HuH-7.5 (cell line): ENCODE measurements around the gene IRF5.

ENCODE experiments used
- DNase-seq: peaks from one replicate; pipeline ENCODE4 v3.0.0; 2011; ENCODE audit warnings: low spot score

IRF5 gene

DNA sequence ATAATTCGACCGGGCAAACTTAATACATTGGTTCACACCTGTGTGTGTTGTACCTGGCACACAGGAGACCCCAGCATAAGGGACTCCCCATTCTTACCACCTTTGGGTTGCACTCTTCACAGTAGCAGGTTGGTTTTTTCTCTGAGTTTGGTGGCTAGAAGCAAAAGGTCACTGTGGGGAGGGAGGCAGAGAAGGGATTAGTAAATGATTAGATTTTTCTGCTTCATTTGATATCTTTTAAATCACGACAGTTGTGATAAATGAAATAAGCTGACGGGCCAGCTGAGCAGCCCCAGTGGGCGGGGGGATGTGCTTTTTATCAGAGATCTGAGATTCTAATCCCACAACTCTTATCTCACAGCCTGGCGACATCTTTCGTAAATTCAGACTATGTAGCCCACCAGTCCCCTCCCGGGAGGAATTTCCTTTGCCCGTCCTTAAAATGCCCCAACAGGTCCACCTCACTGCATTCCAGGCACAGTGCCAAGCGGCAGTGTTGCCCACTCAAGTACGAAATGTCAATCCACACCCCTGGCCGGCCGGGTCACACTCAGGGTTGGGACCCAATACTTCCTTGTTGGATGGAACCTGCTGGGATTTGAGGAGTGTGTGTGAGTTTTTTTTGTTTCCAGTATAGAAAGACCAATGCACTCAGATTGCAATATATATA is 16.7 kb upstream of the IRF5 start:
- no peak for DNase-seq

DNA sequence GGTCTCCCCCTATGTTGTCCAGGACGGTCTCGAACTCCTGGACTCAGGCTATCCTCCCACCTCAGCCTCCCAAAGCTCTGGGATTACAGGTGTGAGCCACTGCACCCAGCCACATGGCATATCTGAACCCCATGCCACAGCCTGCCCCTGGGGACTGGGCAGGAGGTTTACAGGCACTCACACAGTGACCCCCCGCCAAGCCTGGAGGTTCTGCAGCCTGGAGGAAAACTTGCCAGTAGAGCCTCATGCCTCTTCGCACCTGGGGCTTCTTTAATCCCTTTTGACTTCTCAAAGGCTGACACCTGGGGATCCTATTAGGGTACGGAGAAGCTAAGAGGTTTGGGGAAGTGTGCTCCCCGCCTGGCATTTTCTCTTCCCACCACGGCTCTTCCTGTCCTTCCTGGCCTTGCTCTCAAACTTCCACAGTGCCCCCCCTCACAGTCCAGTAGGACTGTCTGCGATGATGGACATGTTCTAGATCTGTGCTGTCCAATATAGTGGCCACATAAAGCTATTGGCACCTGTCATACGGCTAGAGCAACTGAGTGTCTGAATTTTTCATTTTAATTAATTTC is 15.8 kb upstream of the IRF5 start:
- DNase-seq, result no peak

DNA sequence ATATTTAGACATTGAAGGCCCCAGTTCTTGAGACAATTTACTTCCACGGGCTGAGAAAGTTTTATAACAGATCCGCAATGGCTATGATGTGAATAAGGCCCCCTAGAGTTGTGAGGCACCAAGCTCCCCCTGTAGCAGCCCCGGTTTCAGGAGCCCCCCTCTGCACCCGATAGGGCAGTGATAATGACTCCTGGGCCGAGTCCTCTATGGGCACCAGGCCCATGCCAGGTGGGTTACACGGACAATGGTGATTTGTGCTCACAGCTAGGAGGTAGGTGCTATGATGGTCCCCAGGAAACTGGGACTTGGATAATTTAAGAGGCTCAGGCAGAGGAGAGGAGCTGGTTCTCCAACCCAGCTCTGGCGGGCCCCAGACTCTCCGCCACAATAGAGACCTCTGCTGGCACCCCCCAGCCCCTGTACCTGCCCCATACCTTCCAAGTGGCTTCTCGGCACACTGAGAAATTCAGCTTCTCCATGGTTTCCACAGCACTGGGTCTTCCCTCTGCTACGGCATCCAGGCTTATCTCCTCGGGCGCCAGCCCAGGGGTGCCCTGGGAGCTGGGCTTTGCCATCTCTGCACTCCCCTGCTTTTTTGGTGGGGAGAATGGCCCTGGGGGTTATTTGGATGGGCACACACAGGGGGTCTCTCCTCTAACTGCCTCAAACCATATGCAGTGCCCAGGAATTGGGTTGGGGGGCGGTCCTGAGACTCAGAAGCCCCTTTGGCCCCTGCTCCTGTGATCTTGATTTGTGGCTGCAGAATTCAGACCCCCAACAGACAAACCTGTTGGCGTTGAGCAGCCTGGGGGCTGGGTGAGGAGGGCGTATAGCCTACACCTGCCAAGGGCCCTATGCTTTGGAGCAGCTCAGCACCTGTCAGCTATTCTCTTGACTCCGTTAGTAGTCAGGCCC is 15.0 kb upstream of the IRF5 start:
- no peak for DNase-seq

DNA sequence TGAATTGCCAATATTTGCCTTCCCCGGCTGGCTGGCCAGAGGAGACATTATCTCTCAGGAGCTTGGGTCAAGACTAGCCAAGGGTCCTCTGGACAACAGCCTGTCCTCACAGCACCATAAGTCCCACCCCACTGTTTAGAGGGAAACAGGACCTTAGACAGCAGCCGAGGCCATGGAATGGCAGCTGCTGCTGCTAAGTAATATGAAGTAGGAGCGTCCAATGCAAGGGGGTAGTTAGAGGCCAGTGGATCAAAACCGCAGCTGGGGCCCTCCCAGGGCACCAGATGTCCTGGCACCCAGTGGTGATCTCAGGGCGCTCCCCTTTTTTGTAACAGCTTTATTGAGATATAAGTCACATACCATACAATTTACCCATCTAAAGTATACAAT is 14.3 kb upstream of the IRF5 start:
- DNase-seq, result no peak

DNA sequence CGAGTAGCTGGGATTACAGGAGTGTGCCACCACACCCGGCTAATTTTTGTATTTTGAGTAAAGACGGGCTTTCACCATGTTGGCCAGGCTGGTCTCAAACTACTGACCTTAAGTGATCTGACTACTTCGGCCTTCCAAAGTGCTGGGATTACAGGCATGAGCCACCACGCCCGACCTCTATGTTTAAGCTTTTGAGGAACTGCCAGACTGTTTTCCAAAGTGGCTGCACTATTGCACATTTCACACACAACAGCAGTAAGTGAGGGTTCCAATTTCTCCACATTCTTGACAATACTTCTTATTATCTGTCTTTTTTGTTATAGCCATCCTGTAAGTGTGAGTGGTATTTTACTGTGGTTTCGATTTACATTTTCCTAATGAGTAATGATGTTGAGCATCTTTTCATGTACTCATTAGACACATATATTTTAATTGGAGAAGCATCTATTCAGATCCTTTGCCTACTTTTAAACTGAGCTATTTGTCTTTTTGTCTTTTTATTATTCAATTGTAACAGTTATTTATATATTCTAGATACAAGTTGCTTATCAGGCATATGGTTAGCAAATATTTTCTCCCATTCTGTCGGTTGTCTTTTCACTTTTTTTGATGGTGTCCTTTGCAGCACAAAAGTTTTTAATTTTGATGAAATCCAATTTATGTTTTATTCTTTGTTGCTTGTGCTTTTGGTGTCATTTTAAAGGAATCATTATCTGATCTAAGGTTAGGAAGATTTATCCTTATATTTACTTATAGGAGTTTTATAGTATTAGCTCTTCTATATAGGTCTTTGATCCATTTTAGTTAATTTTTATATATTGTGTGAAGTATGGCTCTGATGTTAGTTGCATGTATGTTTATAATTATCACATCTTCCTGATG is 12.8 kb upstream of the IRF5 start:
- no peak for DNase-seq

DNA sequence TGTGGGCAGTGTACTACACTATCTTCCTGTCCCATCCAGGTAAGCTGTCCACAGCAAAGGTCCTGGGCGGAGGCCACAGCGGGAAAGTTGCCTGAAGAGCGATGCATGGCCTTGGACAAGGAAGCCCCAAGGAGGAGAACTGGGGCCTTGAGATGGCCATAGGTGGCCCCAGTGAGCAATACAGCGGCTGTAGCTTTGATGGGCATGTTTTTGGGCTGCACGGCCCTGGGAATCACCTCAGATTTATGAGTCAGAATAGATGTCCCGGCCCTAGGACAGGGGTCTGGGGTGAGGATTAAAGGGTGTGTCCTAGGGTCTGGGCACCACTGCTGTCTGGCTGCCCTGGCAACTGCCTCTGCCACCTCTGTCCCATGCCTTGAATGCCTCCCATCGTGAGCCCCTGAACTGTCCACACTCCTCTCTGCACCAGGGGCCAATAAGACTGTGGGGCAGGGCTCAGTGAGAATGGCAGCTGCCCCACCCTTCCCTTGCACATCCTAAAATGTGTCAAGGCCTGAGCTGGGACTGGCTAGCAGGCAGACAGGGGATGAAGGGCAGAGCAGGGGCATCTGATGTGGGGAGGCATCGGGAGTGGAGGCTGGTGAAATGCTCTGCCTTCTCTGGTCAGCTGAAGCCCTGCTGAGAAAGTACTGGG is 9.4 kb upstream of the IRF5 start:
- DNase-seq, result no peak

DNA sequence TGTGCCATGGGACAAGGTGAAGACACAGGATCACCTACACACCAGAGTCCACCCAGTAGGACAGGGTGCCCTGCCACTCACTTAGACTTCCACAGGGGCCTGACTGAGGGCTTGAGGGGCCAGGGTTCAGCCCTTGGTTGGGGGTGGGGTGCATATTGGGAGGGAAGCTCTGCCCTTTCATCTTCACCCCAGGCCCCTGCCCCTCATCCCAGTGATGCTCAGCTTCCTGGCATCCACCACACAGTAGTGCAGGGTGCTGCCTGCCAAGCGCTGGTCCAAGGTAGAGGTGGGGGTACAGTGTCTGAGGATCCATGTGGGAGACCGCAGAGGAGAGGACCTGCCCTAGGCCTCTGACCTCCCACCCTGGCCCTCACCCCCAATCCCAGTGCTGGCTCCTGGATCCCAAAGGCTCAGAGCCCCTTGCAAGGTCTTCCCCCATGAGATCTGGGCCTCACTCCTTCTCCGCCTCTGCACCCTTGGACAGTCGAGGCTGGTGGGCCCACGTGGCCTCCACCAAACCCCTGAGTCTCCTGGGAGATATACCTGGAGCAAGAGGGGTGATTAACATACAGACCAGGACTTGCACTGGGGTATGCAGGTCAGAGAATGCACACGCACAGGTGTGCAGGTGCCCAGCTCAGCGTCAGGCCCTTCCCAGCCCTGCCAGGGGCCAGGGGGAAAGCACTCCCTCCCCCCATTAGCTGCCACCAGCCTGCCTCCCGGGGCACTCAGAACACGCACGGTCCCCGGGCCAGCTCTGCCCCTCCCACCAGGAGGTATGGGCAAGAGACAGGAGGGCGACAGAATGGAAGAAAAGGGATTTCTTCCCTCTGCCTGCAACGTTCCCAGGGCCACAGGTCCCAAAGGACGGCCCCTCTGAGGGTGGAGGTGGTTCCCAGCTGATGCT is 8.6 kb upstream of the IRF5 start:
- no peak for DNase-seq

DNA sequence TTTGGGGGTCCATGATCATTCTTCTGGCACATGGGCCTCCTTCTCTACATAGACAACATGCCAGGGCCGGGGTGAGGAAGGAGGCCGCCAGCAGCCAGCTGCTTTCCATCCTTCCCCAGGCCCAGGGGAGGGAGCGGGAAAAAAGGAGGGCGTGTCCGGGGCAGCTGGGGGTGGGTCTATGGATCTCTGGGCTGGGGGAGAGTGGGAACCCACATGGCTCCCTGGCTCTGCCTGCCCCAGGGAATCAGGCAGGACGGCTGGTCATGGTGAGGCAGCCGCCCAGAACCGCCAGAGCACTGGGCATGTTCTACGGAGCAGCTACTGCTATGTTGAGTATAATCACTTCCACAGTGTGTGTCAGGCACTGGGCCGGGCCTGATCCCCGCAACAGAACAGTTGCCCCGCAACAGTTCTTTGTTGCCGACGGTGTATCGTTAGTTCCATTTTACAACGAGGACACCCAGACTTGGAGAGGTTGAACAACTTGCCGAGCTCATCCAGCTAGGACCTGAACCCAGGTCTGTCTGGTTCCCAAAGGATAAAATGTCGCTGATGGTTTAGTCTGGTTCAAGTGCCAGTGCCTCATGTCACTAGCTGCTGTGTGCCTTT is 6.4 kb upstream of the IRF5 start:
- DNase-seq, result no peak

DNA sequence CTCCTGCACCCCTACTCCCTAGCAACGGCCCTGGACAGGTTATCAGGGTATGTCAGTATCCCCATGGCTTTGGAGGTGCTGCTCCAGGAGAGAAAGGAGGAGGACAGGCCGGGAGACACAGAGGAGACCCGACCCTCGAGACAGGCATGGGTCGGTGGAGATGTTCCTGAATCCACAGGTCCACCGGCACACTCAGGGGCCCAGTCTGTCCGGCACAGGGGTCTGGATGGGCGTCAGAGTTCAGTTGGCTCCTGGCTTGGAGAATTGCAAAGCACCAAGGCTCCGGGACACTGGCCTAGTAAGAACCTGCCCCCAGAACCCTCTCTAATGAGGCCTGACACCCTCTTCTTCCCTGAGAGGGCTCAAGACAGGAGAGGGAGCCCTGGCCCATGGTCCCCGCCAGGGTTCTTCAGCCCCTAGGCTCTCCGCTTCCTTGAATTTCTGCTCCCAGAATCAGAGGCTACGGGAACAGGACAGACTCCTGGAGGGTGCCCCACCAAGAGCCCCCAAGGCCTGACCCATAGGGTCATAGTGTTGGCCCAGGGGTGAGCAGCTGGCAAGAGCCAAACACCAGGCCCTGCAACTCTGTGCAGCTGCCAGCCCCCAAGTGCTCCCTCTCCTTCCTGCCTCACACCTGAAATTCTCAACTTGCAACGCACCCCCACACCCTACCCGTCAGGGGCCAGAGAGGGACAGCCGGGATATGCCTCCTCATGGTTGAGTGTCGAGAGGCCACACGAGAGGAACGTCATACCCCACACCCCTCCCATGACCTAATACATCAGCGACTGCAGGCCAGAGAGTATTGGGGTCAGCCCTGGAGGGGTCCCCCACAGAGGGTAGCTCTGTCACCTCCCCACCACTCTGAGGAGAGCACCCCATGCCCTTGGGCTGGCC is 5.5 kb upstream of the IRF5 start:
- DNase-seq, result no peak

DNA sequence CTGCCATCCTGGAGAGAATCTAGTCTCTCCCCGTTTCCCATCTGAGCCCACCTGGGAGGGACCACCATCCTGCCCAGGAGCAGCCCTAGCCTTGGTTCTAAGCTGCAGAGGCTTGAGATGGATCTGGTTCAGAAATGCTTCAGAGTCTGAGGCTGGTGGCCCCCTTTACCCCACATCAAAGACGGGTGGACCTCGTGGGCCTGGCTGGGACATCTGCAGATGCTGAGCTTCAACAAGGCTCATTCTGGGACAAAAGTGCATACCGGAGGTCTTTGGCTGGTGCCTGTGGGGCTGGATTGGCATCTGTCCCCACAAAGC is 4.9 kb upstream of the IRF5 start:
- DNase-seq, result no peak

DNA sequence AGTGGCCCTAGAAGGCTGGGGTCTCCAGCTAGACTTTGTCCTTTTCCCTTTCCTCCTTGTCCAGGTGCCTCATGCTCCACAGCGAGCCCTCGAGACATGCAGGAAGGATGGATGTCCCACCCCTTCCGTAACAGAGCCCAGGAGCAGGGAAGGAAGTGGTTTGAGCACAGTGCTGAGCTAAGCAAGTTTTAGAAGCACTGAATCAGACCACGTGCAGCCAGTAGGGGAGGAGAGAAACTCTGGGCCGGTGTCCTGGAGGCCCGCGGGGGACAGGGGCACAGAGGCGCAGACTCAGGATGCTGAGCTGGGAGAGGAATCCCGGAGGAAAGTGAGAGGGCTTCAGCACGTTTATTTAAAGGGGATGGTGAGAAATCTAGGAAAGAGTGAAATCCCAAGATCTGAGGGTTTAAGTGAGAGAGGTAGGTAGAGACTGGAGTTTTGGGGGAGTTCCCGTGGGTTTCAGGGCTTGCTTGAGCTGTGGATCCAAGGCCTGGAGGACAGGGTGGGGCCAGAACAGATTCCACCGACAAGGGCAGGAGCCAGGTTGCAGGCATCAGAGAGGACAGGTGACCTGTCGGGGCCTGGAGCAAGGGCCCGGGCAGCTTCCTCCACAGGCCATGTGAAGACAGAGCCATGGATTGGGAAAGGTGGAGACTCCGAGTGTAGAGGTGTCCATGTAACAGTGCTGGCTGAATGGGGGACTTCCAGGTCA is 4.4 kb upstream of the IRF5 start:
- no peak for DNase-seq

DNA sequence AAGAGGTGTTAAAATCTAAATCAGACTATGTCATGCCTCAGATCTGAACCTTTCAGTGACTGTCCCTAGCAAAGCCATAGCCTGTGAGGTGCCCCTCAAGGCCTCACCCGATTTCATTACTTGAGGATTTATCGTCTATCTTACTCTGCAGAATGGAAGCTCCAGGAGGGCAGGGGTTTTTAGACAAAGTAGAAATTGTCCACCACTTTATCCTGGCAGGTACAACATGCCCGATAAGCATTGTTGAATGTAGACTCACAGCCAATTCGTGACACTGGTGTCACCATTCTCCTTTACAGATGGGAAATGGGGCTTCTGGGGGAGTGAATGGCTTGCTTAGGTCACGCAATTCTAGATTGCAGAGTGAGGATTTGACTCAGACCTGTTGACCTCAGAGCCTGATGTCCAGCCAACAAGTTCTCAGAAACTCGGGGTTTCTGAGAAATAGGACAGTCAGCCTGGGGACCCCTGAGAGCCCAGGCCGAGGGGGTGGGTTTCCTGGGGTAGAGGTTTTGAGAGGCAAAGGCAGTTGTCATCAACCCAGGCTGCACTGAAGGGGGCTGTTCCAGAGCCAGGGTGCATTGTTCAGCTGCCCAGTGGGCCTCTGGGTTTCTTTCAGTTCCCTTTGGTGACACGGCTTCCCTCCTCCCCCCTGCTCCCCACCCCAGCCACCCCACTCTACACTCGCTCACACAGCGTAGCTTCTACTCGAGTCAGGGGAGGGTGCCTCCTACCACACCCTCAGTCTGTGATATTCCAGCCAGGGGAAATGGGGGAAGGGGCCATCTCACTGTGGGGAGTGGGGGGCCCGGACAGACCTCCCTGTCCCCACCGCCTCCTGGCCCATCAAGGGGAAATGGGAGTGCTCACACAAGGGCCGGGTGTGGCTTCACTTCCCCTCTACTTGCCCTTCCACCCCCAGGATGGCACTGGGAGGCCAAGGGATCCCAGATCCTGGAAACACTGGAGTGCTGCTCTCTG is 3.1 kb upstream of the IRF5 start:
- no peak for DNase-seq

DNA sequence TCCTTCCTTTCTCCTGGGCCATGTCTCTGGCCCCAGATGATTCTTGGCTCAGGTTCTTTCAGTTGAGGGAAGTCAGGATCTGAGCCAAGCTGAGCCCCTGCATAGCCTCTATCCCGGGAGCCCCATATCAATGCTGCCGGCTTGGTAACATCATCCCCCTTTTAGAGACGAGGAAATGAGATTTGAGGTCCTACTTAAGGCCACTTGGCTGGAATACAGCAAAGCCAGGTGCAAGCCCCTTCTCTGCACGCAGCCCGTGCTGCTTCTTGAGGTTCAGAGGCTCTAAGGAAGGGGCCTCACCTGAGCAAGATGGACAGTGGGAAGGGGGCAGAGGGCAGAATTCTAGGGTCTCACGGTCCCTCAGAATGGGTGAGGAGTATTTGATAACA is 2.4 kb upstream of the IRF5 start:
- no peak for DNase-seq

DNA sequence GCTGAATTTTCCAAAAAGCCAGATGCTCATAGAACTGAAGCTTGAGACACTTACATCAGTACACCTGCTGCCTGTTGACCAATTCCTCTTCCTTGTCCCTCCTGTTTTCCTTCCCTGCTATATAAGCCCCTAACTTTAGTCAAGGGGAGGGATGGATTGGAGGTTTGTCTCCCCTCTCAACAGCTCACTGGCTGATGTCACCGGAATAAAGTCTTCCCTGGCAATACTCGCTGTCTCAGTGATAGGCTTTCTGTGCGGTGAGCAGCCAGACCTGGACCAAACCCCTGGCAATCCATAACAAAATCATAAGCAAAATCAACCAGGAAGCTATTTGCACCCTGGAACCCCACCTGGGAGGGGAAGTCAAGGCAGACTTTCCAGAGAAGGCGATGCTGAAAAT is 929 bp upstream of the IRF5 start:
- no peak for DNase-seq

DNA sequence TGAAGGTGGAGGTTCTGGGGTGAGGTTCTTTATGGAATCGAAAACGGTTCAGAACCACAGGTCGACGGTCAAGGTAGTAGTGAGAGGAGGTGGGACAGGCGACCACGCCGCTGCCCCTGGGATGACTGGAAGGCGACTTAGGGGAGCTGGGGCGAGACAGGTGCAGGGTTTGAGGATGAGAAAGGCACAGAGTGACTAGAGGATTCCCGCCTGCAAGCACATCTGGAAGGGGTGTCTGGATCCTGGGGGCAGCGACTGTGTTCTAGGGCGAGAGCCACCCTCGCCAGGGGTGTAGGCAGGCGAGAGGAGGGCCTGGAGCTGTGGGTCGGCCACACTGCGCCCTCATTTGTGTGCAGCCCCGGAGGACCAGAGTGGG is 468 bp upstream of the IRF5 start:
- DNase-seq, result no peak

DNA sequence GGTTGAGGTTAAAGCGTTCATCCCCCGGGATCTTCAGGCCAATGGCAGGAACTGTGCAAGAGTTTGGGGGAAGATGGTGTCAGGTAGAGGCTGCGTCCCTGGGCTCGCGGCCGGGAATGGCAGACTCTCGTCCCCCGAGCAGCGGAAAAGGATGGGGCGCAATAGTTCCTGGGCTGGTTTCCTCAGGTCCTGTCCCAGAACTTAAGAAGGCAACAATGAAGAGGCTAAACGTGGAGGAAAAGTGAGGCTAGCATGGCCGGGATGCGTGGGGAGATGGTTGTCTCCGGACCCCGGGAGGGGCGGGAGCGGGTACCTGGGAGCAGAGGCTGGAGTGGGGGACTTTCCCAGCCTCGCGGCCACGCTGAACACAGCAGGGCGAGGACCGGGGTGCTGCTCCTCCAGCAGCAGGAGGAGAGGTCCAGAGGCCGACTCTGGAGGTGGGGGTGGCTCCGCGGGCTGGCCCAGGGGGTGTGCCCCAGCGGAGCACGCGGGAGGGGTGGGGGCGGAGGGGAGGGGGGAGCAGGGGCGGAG is 882 bp downstream of the IRF5 start:
- no peak for DNase-seq
